HG02973 (cell line): ENCODE measurements around the gene SUGCT.
"Not testable (repeated sequence)": the region's sequence is repeated elsewhere in the genome, so short reads cannot be mapped to it uniquely, and the experiment has no call there.

Source experiments
- ATAC-seq: cut with Tn5 transposase; IDR thresholded peaks from one replicate; pipeline ENCODE4 v1.9.1; 2021; ENCODE audit warnings: moderate library complexity; ENCODE audit not compliant: unreplicated experiment

SUGCT gene

DNA sequence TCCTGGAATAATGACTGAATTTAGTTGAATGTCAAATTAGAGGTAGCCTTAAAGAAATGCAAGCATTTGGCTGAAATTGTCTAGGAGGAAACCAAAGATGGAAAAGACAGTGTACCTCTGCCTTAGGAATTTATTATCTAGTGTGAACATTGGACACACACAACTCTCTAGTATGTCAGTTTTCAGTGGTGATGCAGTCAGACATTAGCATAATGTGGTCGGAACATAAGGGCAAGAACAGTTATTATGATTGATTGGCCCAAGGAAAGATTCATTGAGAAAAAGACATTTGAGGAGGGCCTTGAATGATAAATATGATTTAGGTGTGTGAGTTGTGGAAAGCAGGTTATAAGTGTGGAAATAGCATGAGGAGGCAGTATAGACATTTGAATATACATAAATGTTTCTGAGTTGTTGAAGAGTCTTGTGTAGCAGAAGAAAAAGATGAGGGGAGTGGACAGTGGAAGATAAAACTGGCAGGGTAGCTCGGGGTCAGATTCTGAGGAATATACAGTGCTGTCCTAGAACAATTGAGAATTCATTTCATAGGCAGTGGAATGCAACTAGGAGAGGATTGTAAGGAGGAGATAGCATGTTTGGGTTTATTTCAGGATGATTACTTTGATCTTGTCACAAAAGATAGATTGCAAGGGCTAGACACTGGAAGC lies 414.7 kb downstream of the SUGCT start:
- no peak for ATAC-seq

DNA sequence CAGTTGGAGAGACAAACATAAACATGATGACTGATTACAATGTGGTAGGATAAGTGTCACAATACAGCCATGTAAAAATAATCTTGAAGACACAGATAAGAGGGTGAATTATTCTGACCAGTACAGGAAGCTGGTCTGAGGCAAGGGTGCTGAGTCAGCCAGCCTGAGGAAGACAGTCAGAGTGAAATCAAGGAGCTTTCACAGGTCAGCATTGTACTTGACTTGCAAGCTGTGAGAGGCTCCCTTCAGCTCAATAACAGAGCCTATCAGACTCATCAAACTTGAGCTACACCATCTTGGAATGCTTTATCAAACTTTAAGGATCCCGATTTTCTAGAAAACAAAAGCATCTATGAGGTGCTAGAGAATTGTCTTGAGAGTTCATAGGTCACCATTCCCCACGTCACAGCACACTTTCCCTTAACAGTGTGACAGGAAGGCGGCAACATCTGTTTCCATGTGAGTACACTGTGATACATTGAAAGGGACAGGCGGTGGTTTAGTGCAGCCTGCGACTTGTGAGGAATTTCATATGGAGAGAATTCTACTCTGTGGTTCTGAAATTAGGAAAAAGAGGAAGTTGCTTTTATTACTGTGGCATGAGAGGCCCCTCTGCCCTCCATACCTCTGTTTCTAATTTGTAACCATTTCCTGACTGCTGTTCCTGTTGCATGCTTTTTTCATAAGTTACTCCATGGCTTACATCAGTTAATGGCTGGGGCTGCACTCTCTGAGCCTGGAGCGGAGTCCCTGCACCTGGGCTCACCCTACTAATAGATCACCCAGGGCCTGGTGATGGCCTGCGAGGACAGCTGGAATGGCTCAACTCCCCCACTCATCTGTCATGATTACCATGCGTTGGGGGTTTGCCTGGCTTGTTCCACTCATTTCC lies 417.1 kb downstream of the SUGCT start:
- ATAC-seq = peak; percentile 73

DNA sequence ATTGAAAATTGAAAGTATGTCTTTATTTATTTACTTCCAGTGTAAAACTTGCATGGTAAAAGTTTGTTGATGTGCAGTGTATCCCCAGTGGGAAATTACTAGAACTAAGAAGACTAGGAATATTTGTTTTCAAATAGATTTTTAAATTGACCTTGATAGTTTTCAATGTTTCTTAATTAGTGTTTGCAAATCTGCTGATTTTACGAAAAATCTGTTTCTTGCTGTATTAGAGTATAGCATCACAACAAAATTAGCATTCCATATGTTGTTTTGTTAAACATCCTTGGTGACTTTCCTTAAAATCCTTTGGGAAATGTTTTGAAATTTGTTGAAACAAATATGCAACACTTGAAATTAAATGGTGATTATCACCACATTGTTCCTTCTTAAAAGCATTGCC lies 425.9 kb downstream of the SUGCT start:
- no peak for ATAC-seq

DNA sequence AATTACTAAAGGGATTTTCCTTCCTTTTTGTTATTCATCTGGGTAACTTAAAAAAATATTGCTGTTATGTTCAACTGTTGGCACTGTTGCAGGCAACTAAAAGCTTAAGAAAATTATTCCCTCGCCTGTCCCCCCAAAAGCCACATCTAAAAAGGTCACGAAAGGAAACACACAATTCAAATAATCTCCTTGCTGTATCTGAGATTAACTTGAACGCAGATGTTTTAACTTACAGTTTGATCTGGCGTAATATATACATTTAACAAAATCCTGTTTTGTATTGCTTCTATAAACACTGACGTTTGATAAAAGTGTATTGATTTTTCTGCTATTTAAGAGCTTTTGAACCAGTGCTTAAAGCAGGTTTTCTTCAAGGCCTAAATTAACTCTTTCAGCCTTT lies 432.1 kb downstream of the SUGCT start:
- ATAC-seq = no peak

DNA sequence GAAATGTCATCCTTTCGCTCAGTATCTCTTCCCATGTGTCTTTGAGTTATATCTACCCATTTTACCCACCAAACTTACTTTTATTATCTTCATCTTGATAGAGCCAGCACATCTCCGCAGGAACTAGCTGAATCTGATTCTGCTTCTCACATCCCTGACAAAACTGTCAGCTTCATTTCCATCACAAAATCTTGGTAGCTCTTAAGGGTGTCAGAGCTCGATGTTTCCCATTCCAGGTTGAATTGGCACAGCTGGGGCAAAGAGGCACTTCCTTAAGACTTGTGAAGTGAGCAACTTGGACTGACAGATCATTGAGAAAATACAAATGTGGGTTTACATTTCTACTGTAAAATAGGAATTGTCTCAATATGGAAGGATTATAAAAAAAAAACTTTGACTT lies 434.5 kb downstream of the SUGCT start:
- ATAC-seq = no peak

DNA sequence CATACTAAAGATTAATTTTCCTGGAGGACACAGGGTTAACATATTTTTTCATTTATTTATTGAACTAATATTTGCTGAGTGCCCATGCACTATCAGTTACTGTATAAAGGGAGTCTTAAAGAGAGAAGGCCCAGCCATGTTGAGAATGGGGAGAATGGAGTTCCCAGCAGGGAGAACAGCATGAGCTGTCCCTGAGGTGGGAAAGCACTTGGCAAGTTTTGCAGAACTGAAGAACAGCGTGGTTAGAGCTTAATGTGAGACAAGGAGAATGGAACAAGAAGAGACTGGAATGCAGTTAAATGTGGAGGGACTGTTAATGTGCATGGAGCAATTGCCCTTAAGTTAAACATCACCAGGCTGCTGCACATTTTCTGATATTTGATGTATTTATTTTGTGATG lies 435.4 kb downstream of the SUGCT start:
- ATAC-seq = no peak

DNA sequence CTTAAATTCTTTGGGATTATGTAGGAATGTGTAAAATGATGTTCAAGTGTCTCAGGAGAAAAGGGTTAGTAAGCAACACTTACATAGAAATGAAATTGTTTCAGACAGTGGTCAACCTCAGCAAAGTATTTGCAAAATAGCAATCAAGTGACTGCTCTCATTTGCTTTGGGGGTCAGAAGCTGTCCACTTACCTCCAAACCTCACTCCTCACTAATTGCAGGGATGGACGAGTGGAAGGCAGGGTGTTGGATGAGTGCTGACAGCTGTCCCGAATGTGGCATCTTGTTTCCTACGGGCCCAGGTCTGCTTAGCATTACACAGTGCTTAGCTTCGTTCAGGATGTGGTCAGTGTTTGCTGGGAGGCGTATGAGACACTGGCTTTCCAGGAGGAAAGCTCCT lies 437.0 kb downstream of the SUGCT start:
- no peak for ATAC-seq

DNA sequence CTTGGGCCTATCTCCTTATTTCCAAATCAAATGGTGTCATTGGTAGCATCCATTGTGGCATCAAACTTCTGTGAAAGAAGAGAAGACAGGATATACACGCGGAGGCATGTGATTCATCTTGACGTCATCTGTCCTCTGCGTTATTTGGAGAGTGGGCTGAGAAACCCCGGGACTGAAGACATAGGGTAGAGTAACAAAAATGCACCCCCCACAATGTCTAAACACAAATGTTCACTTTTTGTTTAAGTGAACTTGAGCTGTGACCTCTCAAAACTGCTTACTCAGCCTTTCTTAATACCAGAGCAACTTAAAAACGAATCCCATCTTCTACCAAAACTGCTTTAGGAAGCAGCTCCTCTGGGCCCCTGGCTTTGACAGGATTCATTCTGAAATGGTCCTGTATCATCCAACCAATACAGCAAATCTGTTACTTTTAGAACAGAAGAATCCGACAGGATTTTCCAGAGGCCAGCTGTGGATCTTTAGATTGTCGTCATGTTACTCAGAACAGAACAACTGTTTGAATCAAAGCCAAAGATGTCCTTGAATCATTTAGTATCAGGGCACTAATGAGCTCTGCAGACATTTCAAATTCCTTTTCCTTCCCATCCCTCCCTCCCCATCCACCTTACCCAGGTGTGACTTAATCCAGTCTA lies 438.1 kb downstream of the SUGCT start:
- ATAC-seq = no peak

DNA sequence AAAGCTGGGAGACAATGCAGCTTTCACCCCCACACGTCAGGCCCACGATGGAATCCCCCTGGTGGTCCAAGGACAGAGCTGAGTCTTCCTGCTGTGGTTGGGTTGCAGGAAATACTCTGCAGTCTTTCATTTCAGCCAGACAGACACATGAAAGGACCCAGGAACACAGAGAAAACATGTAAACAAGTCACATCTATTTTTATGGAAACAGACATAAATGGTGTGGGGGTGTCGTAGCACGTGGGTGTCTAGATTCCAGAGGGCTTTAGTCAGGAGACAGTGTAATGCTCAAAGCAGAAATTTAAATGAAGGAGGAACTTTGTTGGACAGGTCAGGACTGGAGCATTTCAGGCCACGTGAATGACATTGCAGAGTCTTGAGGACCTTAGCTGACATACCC lies 444.6 kb downstream of the SUGCT start:
- no peak for ATAC-seq

DNA sequence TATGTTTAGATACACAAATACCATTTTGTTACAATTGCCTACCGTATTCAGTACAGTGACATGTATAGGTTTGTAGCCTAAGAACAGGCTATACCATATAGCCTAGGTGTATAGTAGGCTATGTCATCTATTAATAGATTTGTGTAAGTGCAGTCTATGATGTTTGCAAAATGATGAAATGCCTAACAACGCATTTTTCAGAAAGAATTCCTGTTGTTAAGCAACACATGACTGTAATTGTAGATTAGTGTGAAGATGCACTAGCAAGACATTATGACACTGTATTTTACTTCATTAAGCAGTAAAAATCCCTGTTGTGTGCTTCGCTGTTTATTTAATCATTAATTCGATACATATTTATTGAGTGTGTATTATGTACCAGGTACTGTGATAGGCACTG lies 446.0 kb downstream of the SUGCT start:
- ATAC-seq = no peak

DNA sequence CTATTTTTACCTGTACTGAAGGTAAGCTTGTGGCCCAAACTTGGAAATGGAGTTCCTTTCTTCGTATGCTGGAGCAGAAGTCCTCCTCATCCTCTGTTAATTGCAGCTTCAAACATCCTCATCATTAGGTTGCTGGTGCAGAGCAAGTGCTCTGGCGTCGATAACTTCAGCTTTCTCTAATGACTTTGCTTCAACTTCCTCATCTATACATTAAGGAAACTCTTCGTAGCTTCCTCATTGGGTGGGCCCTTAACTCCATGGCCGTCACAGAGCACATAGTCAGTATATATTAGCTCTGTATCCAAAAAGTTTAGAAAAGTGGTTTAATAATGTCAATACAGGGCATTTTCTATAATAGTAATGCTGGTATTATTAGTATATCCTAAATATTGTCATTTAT lies 447.7 kb downstream of the SUGCT start:
- ATAC-seq = no peak

DNA sequence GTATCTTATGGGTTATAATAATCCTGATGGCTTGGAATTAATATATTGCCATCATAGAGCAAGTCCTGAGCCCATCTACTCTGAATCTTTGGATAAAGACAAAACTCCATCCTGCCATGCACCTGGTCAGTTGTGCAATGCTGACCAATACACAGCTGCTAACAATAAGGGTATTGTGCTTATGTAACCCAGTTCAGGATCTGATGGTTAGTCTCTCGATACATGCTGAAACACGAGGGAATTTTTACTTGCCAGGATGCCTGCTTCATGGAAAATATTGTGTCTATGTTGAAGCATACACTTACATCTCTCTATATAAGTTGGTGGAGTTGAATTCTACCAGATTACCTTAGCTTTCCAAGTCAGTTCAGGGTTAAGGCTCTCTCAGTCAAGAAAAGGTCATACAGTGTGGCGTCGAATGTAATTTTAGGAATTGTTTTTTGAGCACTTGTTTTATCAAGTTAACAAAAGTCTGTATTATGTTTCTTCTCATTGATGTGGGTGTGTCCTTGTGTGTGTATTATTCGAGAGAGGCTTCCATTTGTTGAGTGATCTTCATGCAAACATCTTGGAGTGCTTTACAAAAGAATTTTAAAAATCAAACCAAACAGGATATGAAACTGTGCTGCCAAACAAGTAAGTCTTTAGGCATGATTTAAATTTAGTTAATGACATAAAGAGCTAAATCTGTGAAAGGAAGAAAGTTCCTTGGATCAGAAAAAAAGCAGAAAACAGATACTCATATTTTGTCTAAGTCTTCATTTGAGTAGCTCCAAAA lies 449.1 kb downstream of the SUGCT start:
- no peak for ATAC-seq

DNA sequence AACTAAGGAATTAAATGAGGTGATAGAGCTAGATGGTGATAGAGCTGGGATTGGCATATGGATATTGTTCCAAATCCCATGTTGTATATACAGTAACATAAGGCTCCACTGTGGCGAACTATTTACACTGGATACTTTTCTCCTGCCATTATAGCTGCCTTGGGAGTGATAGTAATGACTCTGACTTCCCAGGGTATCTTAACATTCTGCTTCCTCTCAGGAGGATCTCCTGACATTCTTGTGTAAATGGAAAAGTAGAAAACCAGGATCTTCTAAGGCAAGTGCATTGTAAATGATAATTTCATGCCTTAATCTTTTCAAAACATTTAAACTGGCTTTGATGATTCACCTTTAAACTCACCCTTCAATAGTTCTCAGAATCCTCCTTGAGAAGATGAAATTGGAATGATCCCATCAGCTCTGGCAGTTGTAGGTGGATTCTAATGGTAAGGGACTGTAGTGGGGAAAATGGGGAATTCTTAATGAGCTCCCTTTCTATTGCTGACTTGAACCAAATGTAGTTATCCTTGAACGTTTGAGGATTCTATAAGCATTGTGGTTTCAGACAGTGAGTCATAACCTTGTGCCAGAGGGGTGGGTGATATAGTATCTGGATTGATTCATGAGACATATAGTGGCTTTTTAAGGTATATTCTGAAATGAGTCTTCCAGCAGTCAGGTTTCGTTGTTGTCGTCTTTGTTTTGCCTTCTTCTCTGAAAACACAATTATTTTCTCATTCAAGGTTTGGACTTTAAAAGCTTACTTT lies 450.0 kb downstream of the SUGCT start:
- ATAC-seq = no peak

DNA sequence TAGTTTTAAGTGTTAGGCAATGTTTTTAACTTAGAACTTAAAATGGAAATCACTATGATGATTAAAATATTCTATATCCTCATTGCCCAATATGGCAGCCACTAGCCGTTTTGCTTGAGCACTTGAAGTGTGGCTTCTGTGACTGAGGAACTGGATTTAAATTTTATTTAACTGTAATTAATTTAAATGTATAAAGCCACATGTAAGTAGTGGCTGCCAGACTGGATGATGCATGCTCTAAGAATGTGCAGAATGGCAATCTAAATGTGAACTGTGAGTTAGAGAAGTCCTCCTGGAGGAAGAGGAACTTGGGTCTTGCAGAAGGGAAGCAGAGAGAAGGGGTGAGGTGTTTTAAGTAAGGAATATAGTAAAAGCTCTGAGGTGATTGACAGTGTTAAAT lies 451.4 kb downstream of the SUGCT start:
- no peak for ATAC-seq

DNA sequence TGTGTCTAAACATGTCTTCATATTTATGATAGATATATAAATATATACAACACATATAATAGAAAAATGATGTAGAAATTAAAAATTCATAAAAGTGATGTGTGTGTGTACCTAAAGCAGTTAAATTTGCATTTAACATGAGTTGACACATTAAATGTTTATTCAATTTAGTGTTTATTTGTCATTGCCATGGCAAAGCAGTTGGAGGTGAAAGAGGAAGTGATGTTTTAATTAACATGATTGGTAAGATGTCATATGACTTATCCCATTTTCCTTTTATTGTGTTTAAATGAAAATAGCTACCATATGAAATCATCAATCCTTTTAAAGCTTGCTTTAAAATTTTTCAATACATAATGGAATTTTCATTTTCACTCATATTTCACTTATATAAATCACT lies 452.6 kb downstream of the SUGCT start:
- ATAC-seq = no peak

DNA sequence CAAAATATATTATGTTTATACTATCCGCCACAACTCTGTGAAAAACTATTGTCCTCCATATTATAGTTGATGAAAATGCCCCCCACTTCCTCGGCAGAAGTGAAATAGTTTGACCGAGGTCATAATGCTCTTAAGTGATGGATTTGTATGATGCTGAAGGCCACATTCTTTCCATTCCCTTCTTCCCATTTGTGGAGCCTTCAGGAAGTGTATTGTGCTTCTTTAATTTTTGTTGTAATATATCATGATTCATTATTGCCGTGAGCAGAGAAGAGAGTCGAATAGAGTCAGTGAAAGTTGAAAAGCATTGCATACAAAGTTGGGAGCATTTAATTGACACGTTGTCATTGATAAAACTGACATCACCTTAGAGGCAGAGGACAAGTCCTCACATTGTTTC lies 460.3 kb downstream of the SUGCT start:
- ATAC-seq = no peak

DNA sequence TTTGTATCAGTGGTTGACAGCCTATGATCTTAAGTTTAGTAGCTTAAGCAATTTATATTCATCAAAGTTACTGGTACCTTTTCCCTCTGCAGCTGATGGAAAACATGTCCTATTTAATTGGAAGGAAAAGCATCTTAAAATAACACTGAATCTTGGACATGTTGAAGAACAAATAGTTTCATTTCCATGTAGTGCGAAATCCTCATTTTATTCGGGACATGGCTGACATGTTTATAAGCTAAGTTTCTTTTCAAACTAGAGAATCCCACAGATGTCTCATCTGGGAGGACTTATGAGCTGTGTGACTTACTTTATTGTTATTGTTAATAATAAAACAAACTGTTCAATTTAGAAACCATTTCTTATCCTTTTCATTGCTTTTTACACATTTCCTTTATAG lies 461.0 kb downstream of the SUGCT start:
- no peak for ATAC-seq

DNA sequence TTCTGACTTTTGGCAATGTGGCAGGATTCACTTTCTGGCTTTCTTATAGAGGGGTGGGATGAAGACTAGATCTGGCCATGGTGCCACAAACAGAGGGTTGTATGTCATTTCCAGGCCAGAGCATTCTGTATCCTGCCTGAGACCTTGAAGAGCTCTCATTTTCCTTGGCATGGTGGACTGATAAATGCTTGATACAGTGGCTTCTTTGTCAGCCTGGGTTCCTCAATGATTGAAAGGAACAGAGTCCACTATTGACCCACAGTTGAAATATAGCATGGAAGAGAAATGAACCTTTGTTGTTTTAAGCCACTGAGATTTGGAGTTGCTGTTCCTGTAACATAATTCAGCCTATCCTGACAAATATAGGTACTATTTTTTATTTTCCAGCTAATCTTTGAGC lies 462.7 kb downstream of the SUGCT start:
- no peak for ATAC-seq

DNA sequence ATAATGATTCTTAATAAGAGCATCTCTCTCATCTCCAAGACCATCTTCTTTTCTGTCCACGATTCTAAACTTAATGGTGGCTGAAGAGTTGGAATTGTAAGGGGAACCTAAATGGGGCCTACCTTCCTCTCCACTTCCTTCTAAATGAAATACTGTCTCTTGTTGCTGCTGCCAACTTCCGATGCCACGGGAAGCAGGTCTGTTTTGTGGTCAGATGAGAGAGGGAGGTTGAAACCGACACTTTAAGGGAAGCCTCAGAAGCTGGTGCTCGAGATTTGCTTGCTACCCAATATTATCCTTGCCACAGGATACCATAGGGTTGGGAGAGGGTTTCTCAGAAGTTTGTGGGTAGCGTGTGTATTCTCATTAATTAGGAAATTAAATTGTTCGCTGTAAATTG lies 464.1 kb downstream of the SUGCT start:
- no peak for ATAC-seq

DNA sequence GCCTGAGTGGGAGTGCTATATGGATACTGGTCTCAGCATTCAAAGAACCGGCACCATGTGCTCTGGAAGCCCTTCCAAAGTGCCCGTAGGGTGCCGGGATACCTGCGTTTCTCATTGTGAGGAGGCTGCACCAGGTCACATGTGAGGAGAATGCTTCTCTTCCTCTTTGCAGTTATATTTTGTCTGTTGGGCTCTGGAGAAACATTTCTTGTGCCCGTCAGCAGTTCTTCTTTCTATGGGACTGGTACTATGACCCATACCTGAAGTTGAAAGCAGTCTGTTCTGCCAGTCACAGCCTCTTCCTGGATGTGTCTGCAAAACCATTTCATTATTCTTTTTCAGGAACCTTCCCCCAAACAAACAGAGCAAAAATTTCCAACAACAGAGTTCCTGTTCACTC lies 465.0 kb downstream of the SUGCT start:
- ATAC-seq = no peak

DNA sequence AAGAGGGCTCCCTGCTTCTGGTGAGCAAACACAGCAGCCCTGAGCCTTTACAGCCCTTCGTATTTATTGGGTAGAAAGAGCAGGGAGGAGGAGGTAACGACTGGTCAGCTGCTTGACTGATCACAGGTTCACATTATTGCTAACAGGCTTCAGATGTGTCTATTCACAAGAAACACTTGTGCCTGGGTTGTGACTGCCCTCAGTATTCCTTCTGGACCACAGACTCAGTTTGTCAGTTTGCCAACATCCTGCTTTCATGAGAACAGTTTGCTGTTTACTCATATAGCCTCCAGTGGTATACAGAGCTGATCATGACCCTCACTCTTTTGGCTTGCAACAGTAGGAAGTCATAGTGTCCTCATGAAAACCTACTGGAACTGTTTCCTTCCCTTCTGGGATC lies 467.5 kb downstream of the SUGCT start:
- not testable (repeated sequence) for ATAC-seq
